Heart left ventricle (tissue), 16 donors: ENCODE measurements around the gene GRAP. TPM values are rescaled to one million over a fixed set of nuclear protein-coding genes. Genes with fewer than 3 reads are reported as not detected.
A peak's percentile ranks its signal among the peaks of the same experiment; 100 is the strongest.
"Not testable (repeated sequence)": the region's sequence is repeated elsewhere in the genome, so short reads cannot be mapped to it uniquely, and the experiment has no call there.

Source experiments
- ATAC-seq, 4 donors: fragments of 200-7000 bp; cut with Tn5 transposase; one replicate each; pipeline ENCODE4 v1.9.1; 2020 to 2022; ENCODE audit warnings: moderate library complexity in 4 of 4, mild to moderate bottlenecking in 3 of 4, moderate number of reproducible peaks in 1 of 4
- DNase-seq, 5 donors: peaks; one replicate each; pipeline ENCODE4 v3.0.0-alpha.2; 2020
- H3K27ac ChIP-seq, 12 donors: fragments of 200-600 bp; sonication (generic) in 4 of 12; one replicate each; pipeline versions ENCODE4 v1.5.0 to v1.8.0; 2016 to 2022; ENCODE audit warnings: mild to moderate bottlenecking in 2 of 12
- H3K27me3 ChIP-seq, 9 donors: fragments of 200-600 bp; sonication (generic) in 2 of 9; one replicate each; pipeline versions ENCODE4 v1.5.1 to v1.8.0; 2016 to 2022; ENCODE audit warnings: mild to moderate bottlenecking in 3 of 9
- H3K36me3 ChIP-seq, 9 donors: fragments of 200-600 bp; sonication (generic) in 2 of 9; one replicate each; pipeline versions ENCODE4 v1.5.0 to v1.8.0; 2018 to 2022; ENCODE audit warnings: mild to moderate bottlenecking in 2 of 9
- H3K4me1 ChIP-seq, 12 donors: fragments of 200-600 bp; sonication (generic) in 4 of 12; one replicate each; pipeline versions ENCODE4 v1.5.0 to v1.8.0; 2016 to 2022; ENCODE audit warnings: mild to moderate bottlenecking in 3 of 12
- H3K4me3 ChIP-seq, 12 donors: fragments of 200-600 bp; sonication (generic) in 4 of 12; one replicate each; pipeline versions ENCODE4 v1.5.0 to v1.8.0; 2017 to 2022; ENCODE audit warnings: mild to moderate bottlenecking in 9 of 12, moderate library complexity in 4 of 12
- H3K9me3 ChIP-seq, 12 donors: fragments of 200-600 bp; sonication (generic) in 4 of 12; one replicate each; pipeline versions ENCODE4 v1.5.0 to v1.8.0; 2016 to 2022; ENCODE audit warnings: mild to moderate bottlenecking in 1 of 12
- WGBS, 4 donors: extraction: QIAGEN DNeasy Blood & Tissue Kit in 2 of 4; methylation state at CpG; one replicate each; pipeline versions ENCODE4 v1.1.5 to v1.1.7; 2013 to 2018; 5-methylcytosine and 5-hydroxymethylcytosine counted together
- intact Hi-C, 10 donors: fragments of 100-400 bp; cut with DNase I; formaldehyde crosslinking; loops; one replicate each; pipeline versions ENCODE4 v1.11.1 to v1.14.2; 2022
- long read RNA-seq, 3 donors: library from polyadenylated mRNA; unstranded; transcript quantifications; one replicate each; pipeline ENCODE4 v2.0.0, GENCODE V29; 2020 to 2021
- polyA plus RNA-seq, 2 donors: library from polyadenylated mRNA; stranded (reverse); fragments of 200-250 nt; gene quantifications; one replicate each; pipeline ENCODE4 v1.2.3, GENCODE V29; 2013
- total RNA-seq, 9 donors: library from RNA; depleted of rRNA in 2 of 9; stranded (reverse); fragments of >200 nt in 2 of 9; fragmentation: NEBNext Ultra II Directional in 3 of 9; extraction: Animal tissue kit (Norgen Biotek cat#: 25700) in 3 of 9; gene quantifications; one replicate each; pipeline versions ENCODE4 v1.1.0 to v1.2.4, GENCODE V29; 2016 to 2023
- donor health status: ischemic (EF 13 %, LVEDD 7.1; RV severe dilation, severe dysfunction).
- donor health status: healthy with polysubstance abuse.
- donor health status: DM: no; HTN: yes; CAD: no.
- donor health status: DM: no; HTN: no; CAD: no.
- donor health status: ischemic (EF 25% LVEDD 6.9; RV normal size, moderate dysfunction).
- donor health status: ischemic (EF 25% LVEDD 5.7; RV mildly dilated, moderate dysfunction).
- donor health status: healthy.
- donor health status: DM: yes; HTN: yes; CAD: no.
- donor health status: ischemic (EF 35%, LVEDD 5.7; RV mildly dilated, moderate dysfunction).
- donor health status: nonischemic (EF 11% LVEDD 7.7; RV severe dilation, severe dysfunction).
- donor health status: DM: yes; HTN: yes; CAD: no.
- donor health status: PGD.
- donor health status: ischemic (EF 29% LVEDD 5.4; RV normal size, mild dysfunction).
- donor health status: nonischemic (EF 23%, LVEDD 6.1; RV moderate dilation, normal function).

GRAP gene
- total RNA-seq (1 to 10 TPM; 1.1 to 6.3 (median 2.1) TPM), polyA plus RNA-seq (1 to 10 TPM; 2.1 to 3.3 TPM)
- long read RNA-seq, donor 1, partial matches to known transcripts: 1 of 5 reads
- long read RNA-seq, donor 1, other reads (novel, unspliced or antisense): 0 of 5 reads
- long read RNA-seq, donor 2, transcript GRAP-201 (5 exons, 2,651 nt): major isoform, 6 of 10 reads
- long read RNA-seq, donor 2, partial matches to known transcripts: 0 of 10 reads
- long read RNA-seq, donor 2, other reads (novel, unspliced or antisense): 4 of 10 reads
- long read RNA-seq, donor 3, partial matches to known transcripts: 0 of 3 reads
- long read RNA-seq, donor 3, other reads (novel, unspliced or antisense): 0 of 3 reads

GRCh38 chr17:19046782-19047375, at the start of gene GRAP:
TSS of gene GRAP (minus strand) at chr17:19046957. CDS start at chr17:19046926, 31 bp downstream.
- no CpG with 5 or more reads among the region's 12 CpGs for WGBS, 4 donors
- H3K36me3 ChIP-seq, intact Hi-C loops, H3K9me3 ChIP-seq, H3K27me3 ChIP-seq, H3K4me3 ChIP-seq, DNase-seq, H3K27ac ChIP-seq, H3K4me1 ChIP-seq: not testable (repeated sequence)
- peak; percentile 28 to 83 (median 50) for ATAC-seq

DNA sequence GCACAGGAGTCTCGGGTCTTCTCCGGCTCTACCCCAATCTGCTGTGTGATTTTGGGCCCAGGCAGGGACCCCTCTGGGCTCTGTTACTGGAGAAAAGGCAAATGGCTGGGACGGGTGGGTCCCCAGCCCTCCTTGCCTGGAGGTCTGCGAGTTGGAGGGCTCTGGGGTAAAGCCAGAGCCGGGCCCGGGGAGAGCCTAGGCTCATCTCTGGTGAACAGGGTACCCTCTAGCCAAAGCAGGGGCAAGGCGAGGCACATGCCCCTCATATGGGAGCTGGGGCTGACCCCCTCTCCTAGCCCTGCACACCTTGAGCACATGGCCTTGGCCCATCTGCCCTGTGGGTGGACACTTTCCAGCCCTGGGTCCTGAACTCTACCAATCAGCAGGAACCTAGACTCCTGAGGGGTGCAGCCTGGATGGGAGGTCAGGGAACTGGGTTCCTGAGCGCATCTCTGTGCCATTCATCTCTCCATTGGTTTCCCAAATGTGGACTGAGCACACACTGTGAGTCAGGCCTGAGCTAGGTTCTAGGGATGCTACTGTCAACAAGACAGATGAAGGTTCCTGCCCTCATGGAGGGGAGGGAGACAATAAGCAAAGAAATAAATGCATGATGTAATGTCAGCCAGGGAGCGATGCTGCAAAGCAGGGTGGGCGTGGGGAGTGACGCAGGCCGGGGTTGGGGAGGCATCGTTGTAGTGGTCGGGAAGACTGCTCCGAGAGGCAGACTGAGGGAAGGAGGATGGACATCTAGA, 47.1 kb upstream of the GRAP start:
- 96 to 98% (median 97%) methylated on average over 4 to 7 of the region's 15 CpGs for WGBS, 4 donors
- H3K4me3 ChIP-seq, H3K9me3 ChIP-seq, H3K27me3 ChIP-seq, H3K36me3 ChIP-seq, ATAC-seq, intact Hi-C loops, H3K4me1 ChIP-seq: not testable (repeated sequence)
- peak overlapping the region in 2 of 12 donors; percentile 52 to 70 for H3K27ac ChIP-seq
- peak in 3 of 5 donors; percentile 4 to 27 (median 13) for DNase-seq

DNA sequence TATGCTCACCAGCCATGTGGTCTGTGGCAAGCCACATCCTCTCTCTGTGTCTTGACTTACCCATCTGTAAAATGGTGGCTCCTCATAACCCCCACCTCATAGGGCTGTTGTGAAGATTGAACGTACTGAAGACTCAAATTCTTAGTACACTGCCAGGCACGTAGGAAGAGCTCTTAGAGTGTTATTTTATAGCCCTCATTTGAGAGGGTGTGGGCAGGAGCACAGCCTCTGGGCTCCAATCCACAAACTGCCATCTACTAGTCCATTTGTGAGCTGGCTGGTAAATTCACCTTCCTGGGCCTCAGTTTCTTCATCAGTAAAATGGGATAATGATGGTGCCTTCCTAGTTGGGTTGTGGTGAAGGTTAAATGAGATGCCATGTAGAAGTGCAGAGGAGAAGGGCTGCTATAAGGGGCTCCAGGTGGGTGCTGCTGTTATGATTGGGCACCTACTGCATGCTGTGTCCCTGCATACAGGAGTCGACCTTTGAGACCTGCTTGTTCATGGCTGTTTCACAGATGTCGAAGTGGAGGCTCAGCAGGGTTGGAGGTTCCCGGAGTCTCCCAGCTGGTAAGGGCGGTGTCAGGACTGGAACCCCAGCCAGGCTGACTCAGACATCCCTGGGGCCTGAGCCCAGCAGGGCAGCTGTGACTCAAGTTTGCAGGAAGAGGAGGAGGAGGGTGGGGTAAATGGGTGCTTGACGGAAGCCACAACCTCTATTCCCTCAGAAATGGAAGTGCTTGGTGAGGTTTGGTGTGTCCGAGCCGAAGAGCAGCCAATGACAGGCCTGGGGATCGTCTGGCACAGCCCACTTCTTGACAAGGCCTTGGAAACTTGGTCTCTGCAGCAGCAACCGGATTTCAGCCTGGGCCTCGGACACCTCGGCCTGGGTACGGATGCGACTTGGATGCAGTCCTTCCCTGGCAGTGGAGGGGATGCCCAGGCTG, 46.3 kb upstream of the GRAP start:
- peak in 3 of 5 donors; percentile 19 to 64 (median 27) for DNase-seq
- H3K4me1 ChIP-seq, intact Hi-C loops, H3K27me3 ChIP-seq, H3K36me3 ChIP-seq, H3K4me3 ChIP-seq, H3K9me3 ChIP-seq: not testable (repeated sequence)
- peak; percentile 9 to 74 (median 67) for ATAC-seq
- H3K27ac ChIP-seq: peak overlapping the region in 2 of 12 donors; percentile 52 to 70
- 58 to 74% methylated on average over 12 of the region's 15 CpGs; no CpG with 5 or more reads in 2 of the 4 donors for WGBS, 4 donors

DNA sequence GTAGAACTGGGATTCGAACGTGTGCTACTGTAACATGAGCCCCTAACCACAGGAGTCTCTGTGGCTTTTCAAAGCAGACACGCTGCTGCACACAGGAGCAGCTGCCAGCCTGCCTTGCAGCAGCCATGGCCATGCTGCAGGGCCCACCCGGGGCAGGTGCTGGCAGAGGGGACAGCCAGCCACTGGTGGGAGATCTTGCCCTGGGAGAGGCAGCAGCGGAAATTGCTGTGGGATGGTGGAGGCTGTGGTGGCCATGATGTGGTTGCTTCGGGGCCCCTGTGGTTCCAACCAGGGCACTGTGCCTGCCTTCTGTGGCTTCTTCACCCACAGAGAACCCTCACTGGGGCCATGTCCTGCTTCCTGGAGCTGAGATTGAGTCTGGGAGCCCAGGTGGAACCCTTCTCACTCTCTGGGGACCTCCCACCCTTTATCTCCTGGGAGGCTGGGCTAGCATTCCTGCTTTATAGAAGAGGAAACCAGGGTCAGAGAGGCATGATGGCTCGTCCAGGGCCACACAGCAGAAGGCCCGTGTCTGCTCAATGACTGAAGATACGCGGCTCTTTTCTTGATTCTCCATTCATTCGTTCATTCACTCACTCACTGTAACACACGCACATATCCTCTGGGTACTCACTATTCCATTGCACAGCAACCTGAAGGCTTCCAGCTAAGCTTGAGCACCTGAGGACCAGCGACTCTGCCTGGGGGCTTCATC, 43.5 kb upstream of the GRAP start:
- H3K4me3 ChIP-seq, DNase-seq, H3K27ac ChIP-seq, H3K4me1 ChIP-seq, H3K27me3 ChIP-seq, H3K36me3 ChIP-seq, intact Hi-C loops, ATAC-seq, H3K9me3 ChIP-seq: not testable (repeated sequence)
- WGBS, 4 donors: no CpG with 5 or more reads among the region's 13 CpGs

- intact Hi-C loops, H3K27me3 ChIP-seq, H3K9me3 ChIP-seq, H3K4me1 ChIP-seq, H3K36me3 ChIP-seq: not testable (repeated sequence)
- peak overlapping the region in 4 of 12 donors; percentile 27 to 40 (median 34) for H3K4me3 ChIP-seq
- H3K27ac ChIP-seq: peak overlapping the region in 4 of 12 donors; percentile 64 to 76 (median 68)
- peak in 2 of 5 donors; percentile 6 to 46 for DNase-seq
- 0 to 2% methylated on average over 2 to 9 of the region's 77 CpGs; no CpG with 5 or more reads in 2 of the 4 donors for WGBS, 4 donors
- peak; percentile 83 to 92 (median 89) for ATAC-seq
Observed at GRCh38 chr17:19088804-19089685, 42.3 kb upstream of the GRAP start.

- H3K4me3 ChIP-seq, DNase-seq, intact Hi-C loops, H3K27ac ChIP-seq, H3K9me3 ChIP-seq, H3K36me3 ChIP-seq, H3K4me1 ChIP-seq, H3K27me3 ChIP-seq: not testable (repeated sequence)
- ATAC-seq: peak; percentile 44 to 76 (median 49)
- WGBS, 4 donors: no CpG with 5 or more reads among the region's 3 CpGs
Observed at GRCh38 chr17:19077386-19077785, 30.6 kb upstream of the GRAP start.
